Measurements from ENCODE around the gene VHLL. TPM values are rescaled to one million over a fixed set of nuclear protein-coding genes. Genes with fewer than 3 reads are reported as not detected.
A peak's percentile ranks its signal among the peaks of the same experiment; 100 is the strongest.
"Not testable (repeated sequence)": the region's sequence is repeated elsewhere in the genome, so short reads cannot be mapped to it uniquely, and the experiment has no call there.

VHLL gene
- total RNA-seq, 1 donor from 2014 or later, result not detected

GRCh38 chr1:156337888-156338179 lies 38.7 kb upstream of the VHLL start:
- peak overlapping the region; percentile 92 for H3K4me3 ChIP-seq (ENCODE audit: low read depth, low read length)
- peak; percentile 0 for DNase-seq (ENCODE audit: low read depth)
- no peak for TF ChIP-seq CTCF (conservative IDR thresholded peaks at IDR 0.05; ENCODE audit: low read depth, low read length)

- TF ChIP-seq CTCF (conservative IDR thresholded peaks at IDR 0.05; ENCODE audit: low read depth, low read length), result no peak
- peak overlapping the region; percentile 92 for H3K4me3 ChIP-seq (ENCODE audit: low read depth, low read length)
- DNase-seq (ENCODE audit: low read depth), result peak; percentile 2
These were observed 38.2 kb upstream of the VHLL start for GRCh38 chr1:156337052-156337887.

GRCh38 chr1:156336242-156336641 lies 37.1 kb upstream of the VHLL start:
- peak; percentile 35 for TF ChIP-seq CTCF (conservative IDR thresholded peaks at IDR 0.05; ENCODE audit: low read depth, low read length)
- peak overlapping the region; percentile 92 for H3K4me3 ChIP-seq (ENCODE audit: low read depth, low read length)
- DNase-seq (ENCODE audit: low read depth), result no peak

GRCh38 chr1:156323179-156323578 lies 24.1 kb upstream of the VHLL start:
- not testable (repeated sequence) for H3K4me3 ChIP-seq (ENCODE audit: low read depth, low read length); DNase-seq (ENCODE audit: low read depth)

- TF ChIP-seq CTCF (conservative IDR thresholded peaks at IDR 0.05; ENCODE audit: low read depth, low read length), result no peak
- no peak overlapping the region for H3K4me3 ChIP-seq (ENCODE audit: low read depth, low read length)
- DNase-seq (ENCODE audit: low read depth), result no peak
These were observed 21.5 kb upstream of the VHLL start for GRCh38 chr1:156320560-156320959.

GRCh38 chr1:156319664-156320063 lies 20.6 kb upstream of the VHLL start:
- no peak for DNase-seq (ENCODE audit: low read depth)
- TF ChIP-seq CTCF (conservative IDR thresholded peaks at IDR 0.05; ENCODE audit: low read depth, low read length), result peak; percentile 63
- H3K4me3 ChIP-seq (ENCODE audit: low read depth, low read length), result no peak overlapping the region

DNA sequence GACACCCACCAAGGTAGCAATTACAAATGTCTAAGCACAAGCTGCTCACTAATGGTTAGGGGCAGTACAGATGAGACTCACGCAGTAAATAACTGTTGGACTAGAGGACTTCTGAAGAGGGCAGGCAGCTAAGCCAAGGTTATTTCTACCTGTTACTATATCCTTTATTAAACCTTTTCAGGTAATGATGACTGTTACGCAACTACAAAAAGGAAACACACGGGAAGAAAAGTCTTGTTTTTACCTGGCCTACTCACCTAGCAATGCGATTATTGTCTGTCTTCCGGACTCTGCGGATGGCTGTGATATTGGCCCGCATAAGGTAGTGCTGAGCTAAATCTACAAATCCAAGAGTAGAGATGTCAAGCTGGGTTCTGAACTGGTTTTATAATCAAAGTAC lies 17.8 kb upstream of the VHLL start:
- H3K4me3 ChIP-seq (ENCODE audit: low read depth, low read length), result no peak overlapping the region
- no peak for DNase-seq (ENCODE audit: low read depth)

More for the DNA sequence above, 17.8 kb upstream of the VHLL start:
- TF ChIP-seq CTCF (conservative IDR thresholded peaks at IDR 0.05; ENCODE audit: low read depth, low read length), result no peak

All from epithelial cell of proximal tubule (primary cell).